Choroid plexus epithelial cell (primary cell): ENCODE data around the gene PYM1.

ENCODE experiments used
- DNase-seq: peaks from one replicate; pipeline ENCODE4 v3.0.0-alpha.2; 2010; ENCODE audit warnings: low read depth
- H3K4me3 ChIP-seq: 2 replicates; pipeline ENCODE4 v1.5.1; 2011; ENCODE audit warnings: low read depth, mild to moderate bottlenecking, control low read depth, low read length, moderate library complexity
- CTCF ChIP-seq: conservative IDR thresholded peaks from 2 replicates; pipeline ENCODE4 v1.5.1; 2011; ENCODE audit warnings: low read depth, mild to moderate bottlenecking, control low read depth, inconsistent platforms, low read length, moderate library complexity

PYM1 gene

GRCh38 chr12:55933169-55933798 is 5.6 kb upstream of the PYM1 start:
- no peak overlapping the region for H3K4me3 ChIP-seq
- DNase-seq = no peak

GRCh38 chr12:55932551-55932910 is 4.8 kb upstream of the PYM1 start:
- TF ChIP-seq CTCF = no peak
- DNase-seq = peak; percentile 39
- H3K4me3 ChIP-seq = peak overlapping the region; percentile 78

More at GRCh38 chr12:55933169-55933798, 5.6 kb upstream of the PYM1 start:
- no peak for TF ChIP-seq CTCF

GRCh38 chr12:55931780-55932550 is 4.3 kb upstream of the PYM1 start:
- TF ChIP-seq CTCF = no peak
- H3K4me3 ChIP-seq = peak overlapping the region; percentile 78
- peak; percentile 41 for DNase-seq

- DNase-seq = peak; percentile 2
These were observed 3.7 kb upstream of the PYM1 start for GRCh38 chr12:55931317-55931779.

GRCh38 chr12:55930771-55931316 is 3.1 kb upstream of the PYM1 start, which contains the start of gene DGKA:
TSS of gene DGKA (plus strand) at chr12:55931162. CDS start at chr12:55936504, 5,342 bp downstream.
- DNase-seq = peak; percentile 83
- peak; percentile 66 for TF ChIP-seq CTCF
- H3K4me3 ChIP-seq = peak within 1 kb of the TSS; percentile 78

More at GRCh38 chr12:55931317-55931779, 3.7 kb upstream of the PYM1 start:
- no peak for TF ChIP-seq CTCF
- peak overlapping the region; percentile 78 for H3K4me3 ChIP-seq

GRCh38 chr12:55929306-55929791 is 1.7 kb upstream of the PYM1 start:
- H3K4me3 ChIP-seq = no peak overlapping the region
- no peak for TF ChIP-seq CTCF
- no peak for DNase-seq
